NCI-H2196 (cell line): ENCODE results near the gene CEACAM18.

Experiments
- DNase-seq: peaks from one replicate; lab custom pipeline; 2025; ENCODE audit not compliant: unreplicated experiment; lab: John Stamatoyannopoulos, UW

CEACAM18 gene

DNA sequence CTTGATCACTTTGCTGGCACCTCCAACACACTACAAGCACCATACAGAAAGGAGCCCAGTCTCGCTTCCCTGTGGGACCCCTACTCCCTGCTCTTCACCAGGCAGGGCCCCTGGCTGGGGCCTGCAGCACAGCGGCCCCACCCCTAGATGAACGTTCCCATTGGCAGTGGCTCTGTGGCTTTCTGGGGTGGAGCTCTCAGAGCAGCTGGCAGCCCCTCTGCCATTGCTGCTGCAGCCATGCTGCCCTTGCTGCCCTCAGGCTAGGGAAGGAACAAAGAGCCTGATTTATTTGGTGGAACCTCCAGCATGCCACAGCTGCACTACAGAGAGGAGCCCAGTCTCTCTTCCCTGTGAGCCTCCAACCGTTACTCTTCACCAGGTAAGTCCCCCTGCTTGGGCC, 47.3 kb downstream of the CEACAM18 start:
- DNase-seq, result no peak

GRCh38 chr19:51529301-51529700, 51.0 kb downstream of the CEACAM18 start:
- DNase-seq, result no peak

DNA sequence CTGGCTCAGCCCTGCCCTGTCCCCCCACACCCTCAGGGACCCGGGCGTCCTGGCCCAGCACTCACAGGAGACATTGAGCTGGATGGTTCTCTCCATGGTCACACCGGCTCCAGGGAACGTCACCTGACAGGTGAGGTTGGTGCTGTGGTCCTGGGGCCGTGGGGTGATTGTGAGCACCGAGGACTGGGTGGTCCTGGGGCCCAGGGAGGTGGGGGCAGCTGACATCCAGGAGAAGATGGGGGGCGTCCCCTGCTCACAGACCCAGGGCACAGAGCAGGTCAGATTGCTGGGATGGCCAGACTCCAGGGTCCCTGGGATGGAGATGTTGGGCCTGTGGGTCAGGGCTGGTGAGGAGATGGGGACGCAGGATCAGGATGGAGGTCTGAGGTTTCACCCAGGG, 52.3 kb downstream of the CEACAM18 start:
- no peak for DNase-seq

GRCh38 chr19:51531349-51532315, 53.3 kb downstream of the CEACAM18 start, which contains the start of gene SIGLEC6:
Gene SIGLEC6, minus strand, starts transcription at chr19:51531670. Its CDS starts 22 bp downstream, at chr19:51531648.
- DNase-seq, result no peak

DNA sequence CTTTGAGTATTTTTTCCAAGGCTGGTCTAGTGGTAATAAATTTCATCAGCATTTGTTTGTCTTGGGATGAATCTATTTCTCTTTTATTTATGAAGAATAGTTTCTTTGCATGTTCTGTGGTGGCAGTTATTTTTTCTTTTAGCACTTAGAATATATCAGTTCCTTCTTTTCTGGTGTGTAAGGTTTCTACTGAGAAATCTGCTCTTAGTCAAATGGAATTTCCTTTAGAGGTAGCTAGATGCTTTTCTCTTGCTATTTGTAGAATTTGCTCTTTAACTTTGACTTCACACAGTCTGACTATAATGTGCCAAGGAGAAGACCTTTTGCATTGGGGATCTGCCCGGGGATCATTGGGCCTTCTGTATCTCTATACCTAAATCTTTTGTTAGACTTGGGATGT, 57.2 kb downstream of the CEACAM18 start:
- DNase-seq, result no peak

GRCh38 chr19:51539821-51540366, 61.6 kb downstream of the CEACAM18 start:
- DNase-seq, result no peak
